Activated naive CD8-positive, alpha-beta T cell treated with anti-CD3 and anti-CD28 coated beads, Interleukin-2, amount 10 ng/mL, durations not matched to agents 7 days and 5 days (primary cell): ENCODE measurements around the gene ANKDD1B. TPM values are rescaled to one million over a fixed set of nuclear protein-coding genes. Genes with fewer than 3 reads are reported as not detected.
A peak's percentile ranks its signal among the peaks of the same experiment; 100 is the strongest.

Source experiments
- ATAC-seq: fragments of 150-1000 bp; cut with Tn5 transposase; one replicate; pipeline ENCODE4 v1.10.0; 2021; ENCODE audit warnings: low read depth, moderate library complexity
- POLR2A ChIA-PET: fragments of 350-600 bp; sonication (Branson Sonifier 250); formaldehyde crosslinking; loops from one replicate; lab custom pipeline; 2021; ENCODE audit warnings: antibody characterized with exemption; lab: Charles Lee
- DNase-seq: peaks from one replicate; pipeline ENCODE4 v3.0.0; 2021
- H3K27ac Mint-ChIP-seq: one replicate; pipeline ENCODE4 v1.8.0; 2022; ENCODE audit warnings: mild to moderate bottlenecking, mixed read lengths
- H3K27me3 Mint-ChIP-seq: one replicate; pipeline ENCODE4 v1.8.0; 2022; ENCODE audit warnings: mild to moderate bottlenecking, moderate library complexity, mixed read lengths
- H3K36me3 Mint-ChIP-seq: one replicate; pipeline ENCODE4 v1.8.0; 2021; ENCODE audit warnings: mild to moderate bottlenecking, mixed read lengths
- H3K4me1 Mint-ChIP-seq: one replicate; pipeline ENCODE4 v1.8.0; 2021; ENCODE audit warnings: mixed read lengths
- H3K4me3 Mint-ChIP-seq: one replicate; pipeline ENCODE4 v1.8.0; 2022; ENCODE audit warnings: mild to moderate bottlenecking, moderate library complexity, mixed read lengths
- H3K9me3 Mint-ChIP-seq: one replicate; pipeline ENCODE4 v1.8.0; 2021; ENCODE audit warnings: mixed read lengths
- total RNA-seq, 2 experiments: library from RNA; stranded (reverse); gene quantifications; one replicate each; pipeline ENCODE4 v1.2.3, GENCODE V29; 2021

The ANKDD1B gene
- total RNA-seq, 2 experiments from 2014 or later: 0.26 to 0.28 TPM

DNA sequence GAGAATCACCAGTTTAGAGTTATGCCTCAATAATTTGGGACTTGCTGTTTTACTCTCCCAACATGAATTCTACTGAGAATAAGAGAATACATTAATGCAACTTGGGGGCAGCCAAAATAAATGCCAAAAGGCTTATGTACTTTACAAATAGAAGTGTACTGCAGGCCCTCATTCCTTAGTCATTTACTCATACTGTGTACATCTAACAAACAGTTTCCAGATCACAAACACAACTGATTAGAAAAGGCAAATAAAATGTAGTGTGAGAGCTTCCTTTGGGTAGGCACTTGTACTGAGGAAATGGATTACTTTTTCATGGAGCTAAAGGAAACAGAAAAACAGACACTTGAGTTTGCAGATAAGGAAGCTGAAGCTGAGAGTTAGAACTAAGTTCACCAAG is 12.6 kb downstream of the ANKDD1B start:
- H3K4me3 Mint-ChIP-seq: no peak overlapping the region
- no peak overlapping the region for H3K27ac Mint-ChIP-seq
- peaks cover 2% of the 10 kb centered on the region for H3K9me3 Mint-ChIP-seq
- no peaks in the 10 kb centered on the region for H3K27me3 Mint-ChIP-seq
- no peak for DNase-seq
- H3K4me1 Mint-ChIP-seq: peaks cover 11% of the 10 kb centered on the region
- no peaks in the 10 kb centered on the region for H3K36me3 Mint-ChIP-seq
- ATAC-seq: no peak
- POLR2A ChIA-PET: no interaction called here

DNA sequence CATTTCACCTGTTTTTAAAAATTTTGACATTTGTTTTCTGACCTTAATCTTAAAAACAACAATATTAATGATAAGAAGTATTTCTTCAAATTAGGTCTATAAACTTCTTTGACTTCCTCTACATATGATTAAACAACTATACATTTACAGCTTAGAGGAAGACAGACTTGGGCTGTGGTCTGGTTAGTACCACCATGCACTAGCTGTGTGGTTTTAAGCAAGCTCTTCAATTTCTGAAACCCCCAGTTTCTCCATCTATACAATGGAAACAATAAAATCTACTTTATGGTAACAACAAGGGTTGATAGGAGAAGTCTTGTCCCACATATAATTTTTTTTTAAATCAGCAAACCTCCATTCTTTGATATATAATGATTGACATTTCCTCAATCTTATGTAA is 15.7 kb downstream of the ANKDD1B start:
- DNase-seq: no peak
- H3K4me1 Mint-ChIP-seq: peaks cover 11% of the 10 kb centered on the region
- peaks cover 2% of the 10 kb centered on the region for H3K9me3 Mint-ChIP-seq
- POLR2A ChIA-PET: no interaction called here
- ATAC-seq: peak; percentile 50
- H3K27ac Mint-ChIP-seq: no peak overlapping the region
- H3K36me3 Mint-ChIP-seq: no peaks in the 10 kb centered on the region
- H3K27me3 Mint-ChIP-seq: peaks cover 2% of the 10 kb centered on the region
- H3K4me3 Mint-ChIP-seq: no peak overlapping the region

DNA sequence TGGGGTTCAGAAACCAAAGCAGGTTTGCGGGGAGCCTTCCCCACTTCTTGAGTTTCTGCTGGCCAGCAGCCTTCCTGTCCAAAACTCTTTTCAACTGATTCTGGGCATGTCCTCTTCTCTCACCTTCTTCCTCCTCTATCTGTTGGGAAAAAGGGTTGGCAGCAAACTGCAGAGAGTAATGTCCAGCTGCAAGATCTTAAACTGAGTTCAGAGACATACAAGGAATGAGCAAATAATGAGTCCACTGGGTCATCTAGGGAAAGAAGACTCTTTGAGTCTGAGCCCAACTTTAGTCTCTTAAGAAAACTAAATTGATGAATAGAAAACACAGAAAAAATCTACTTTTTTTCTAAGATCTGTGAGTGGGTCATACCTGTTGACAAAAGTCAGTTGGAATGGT is 16.5 kb downstream of the ANKDD1B start:
- no peak for DNase-seq
- no peak overlapping the region for H3K27ac Mint-ChIP-seq
- H3K4me1 Mint-ChIP-seq: peaks cover 11% of the 10 kb centered on the region
- no peak for ATAC-seq
- POLR2A ChIA-PET: no interaction called here
- peaks cover 2% of the 10 kb centered on the region for H3K9me3 Mint-ChIP-seq
- no peaks in the 10 kb centered on the region for H3K36me3 Mint-ChIP-seq
- H3K4me3 Mint-ChIP-seq: no peak overlapping the region
- H3K27me3 Mint-ChIP-seq: peaks cover 2% of the 10 kb centered on the region

DNA sequence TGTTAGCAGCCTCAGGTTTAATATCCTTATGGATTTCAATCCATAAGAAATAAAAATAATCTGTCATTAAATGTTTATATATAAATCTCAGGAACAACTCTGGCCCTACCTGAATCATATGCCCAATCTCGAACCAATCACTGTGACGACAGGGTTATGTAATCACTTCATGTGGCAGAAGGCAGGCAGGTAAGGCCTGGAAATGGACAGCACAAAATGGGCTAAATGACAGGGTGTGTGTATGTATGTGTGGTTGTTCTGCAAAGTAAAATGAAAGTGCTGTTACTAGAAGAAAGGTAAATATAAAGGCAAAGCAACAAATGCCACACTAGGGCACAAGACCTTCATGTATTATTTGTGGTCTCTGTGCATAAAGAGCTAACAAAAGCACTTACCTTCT is 19.6 kb downstream of the ANKDD1B start:
- H3K4me3 Mint-ChIP-seq: no peak overlapping the region
- ATAC-seq: no peak
- no peak for DNase-seq
- peaks cover 11% of the 10 kb centered on the region for H3K4me1 Mint-ChIP-seq
- POLR2A ChIA-PET: no interaction called here
- H3K9me3 Mint-ChIP-seq: peaks cover 3% of the 10 kb centered on the region
- H3K36me3 Mint-ChIP-seq: no peaks in the 10 kb centered on the region
- peaks cover 2% of the 10 kb centered on the region for H3K27me3 Mint-ChIP-seq
- no peak overlapping the region for H3K27ac Mint-ChIP-seq

DNA sequence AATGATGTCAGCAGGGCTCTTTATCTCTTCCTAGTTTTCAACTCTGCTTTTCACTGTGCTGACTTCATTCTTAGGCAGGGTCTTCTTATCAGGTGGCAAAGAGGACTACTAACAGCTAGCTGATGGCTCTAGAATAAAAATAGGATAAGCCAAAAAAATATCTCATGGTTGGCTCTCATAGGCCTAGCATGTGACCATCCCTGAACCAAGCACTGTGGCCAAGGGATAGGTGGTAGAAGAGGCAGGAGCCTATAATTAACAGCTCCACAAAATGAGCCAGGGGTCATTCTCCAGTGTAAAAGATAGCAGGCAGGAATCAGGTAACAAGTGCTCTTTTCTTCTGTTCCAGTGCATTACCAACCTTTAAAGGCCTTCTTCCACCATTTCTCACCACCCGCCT is 21.1 kb downstream of the ANKDD1B start:
- ATAC-seq: no peak
- no peak for DNase-seq
- Mint-ChIP-seq H3K9me3 (peaks cover 3% of the 10 kb centered on the region), H3K4me1 (peaks cover 1% of the 10 kb centered on the region), H3K27ac (no peak overlapping the region), H3K4me3 (no peak overlapping the region), H3K27me3 (peaks cover 2% of the 10 kb centered on the region), H3K36me3 (no peaks in the 10 kb centered on the region)
- POLR2A ChIA-PET: no interaction called here

DNA sequence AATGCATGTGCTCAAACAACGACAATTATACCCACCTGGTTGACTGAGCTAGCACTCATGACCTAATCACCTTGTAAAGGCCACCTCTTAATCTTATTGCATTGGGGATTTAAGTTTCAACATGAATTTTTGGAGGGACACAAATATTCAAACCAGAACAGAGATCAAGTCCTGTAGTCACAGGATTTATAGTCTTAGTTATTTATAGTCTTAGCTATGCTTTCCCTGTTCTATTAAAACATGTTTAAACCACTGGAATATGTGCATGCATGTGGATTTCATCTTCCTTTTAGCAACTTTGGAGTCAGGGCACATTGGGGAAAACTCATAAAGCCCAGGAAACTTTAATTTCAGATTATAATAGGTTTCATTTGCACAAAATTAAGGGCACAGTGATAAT is 26.7 kb downstream of the ANKDD1B start:
- Mint-ChIP-seq H3K36me3 (peaks cover 2% of the 10 kb centered on the region), H3K4me1 (peaks cover 1% of the 10 kb centered on the region), H3K9me3 (peaks cover 4% of the 10 kb centered on the region), H3K27ac (no peak overlapping the region), H3K27me3 (no peaks in the 10 kb centered on the region), H3K4me3 (no peak overlapping the region)
- no peak for ATAC-seq
- POLR2A ChIA-PET: no interaction called here
- DNase-seq: no peak

DNA sequence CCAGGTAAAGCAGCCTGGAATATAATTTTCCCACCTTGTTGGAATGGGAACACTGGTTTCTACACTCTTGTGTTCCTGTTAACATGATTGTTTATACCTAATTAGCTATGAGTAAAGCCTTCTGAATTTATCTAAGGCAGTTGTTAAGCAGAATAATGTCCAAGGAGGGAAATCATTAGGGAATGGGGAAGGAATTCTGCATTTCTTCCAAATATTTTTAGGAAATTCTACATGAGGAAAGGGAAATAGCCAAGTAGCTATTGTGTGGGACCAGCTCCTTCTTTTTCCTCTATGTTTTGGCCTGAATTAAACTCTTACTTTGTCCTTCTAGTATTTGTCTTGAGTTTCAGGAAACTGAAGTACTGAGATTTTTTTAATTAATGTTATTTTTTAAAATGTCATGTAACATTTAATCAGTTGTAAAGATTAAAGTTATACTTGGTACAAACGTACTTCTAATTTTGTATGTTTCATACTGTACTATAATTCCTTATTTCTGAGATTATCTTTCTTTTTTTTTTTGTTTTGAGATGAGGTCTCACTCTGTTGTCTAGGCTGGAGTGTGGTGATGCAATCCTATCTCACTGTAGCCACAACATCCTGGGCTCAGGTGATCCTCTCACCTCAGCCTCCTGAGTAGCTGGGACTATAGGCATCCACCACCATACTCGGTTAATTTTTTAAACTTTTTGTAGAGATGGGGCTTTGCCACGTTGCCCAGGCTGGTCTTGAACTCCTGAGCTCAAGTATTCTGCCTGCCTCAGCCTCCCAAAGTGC is 28.5 kb downstream of the ANKDD1B start:
- Mint-ChIP-seq H3K4me3 (no peak overlapping the region), H3K27ac (no peak overlapping the region), H3K9me3 (peaks cover 3% of the 10 kb centered on the region), H3K4me1 (peaks cover 1% of the 10 kb centered on the region), H3K36me3 (peaks cover 2% of the 10 kb centered on the region), H3K27me3 (no peaks in the 10 kb centered on the region)
- POLR2A ChIA-PET: interaction anchor here (0.6 kb wide), 1 partner anchor 763 kb away, joined by 5 read pairs; no protein-coding TSS in a partner anchor
- ATAC-seq (no peak), DNase-seq (no peak)

DNA sequence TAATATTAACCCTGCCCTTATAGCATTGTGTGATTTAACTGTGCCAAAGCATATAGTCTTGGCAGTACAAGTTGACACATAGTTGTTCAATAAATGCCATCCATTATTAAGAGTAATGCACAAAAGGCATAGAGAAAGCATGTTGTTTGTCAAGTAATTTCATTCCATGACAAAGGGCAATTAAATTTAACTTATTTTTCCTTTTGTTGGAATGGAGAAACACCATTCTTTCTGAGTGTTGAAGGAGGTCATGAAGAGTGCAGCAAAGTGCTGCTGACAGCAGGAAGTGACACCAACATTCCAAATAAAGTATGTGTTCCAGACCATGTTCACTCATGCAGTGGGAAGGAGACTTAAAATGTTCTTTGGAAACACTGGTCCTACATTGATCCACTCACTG is 29.1 kb downstream of the ANKDD1B start:
- Mint-ChIP-seq H3K27me3 (no peaks in the 10 kb centered on the region), H3K36me3 (peaks cover 2% of the 10 kb centered on the region), H3K27ac (no peak overlapping the region), H3K4me1 (peaks cover 1% of the 10 kb centered on the region), H3K4me3 (no peak overlapping the region), H3K9me3 (peaks cover 3% of the 10 kb centered on the region)
- POLR2A ChIA-PET: interaction anchor here (0.6 kb wide), 1 partner anchor 762 kb away, joined by 5 read pairs; no protein-coding TSS in a partner anchor
- no peak for ATAC-seq
- DNase-seq: no peak

DNA sequence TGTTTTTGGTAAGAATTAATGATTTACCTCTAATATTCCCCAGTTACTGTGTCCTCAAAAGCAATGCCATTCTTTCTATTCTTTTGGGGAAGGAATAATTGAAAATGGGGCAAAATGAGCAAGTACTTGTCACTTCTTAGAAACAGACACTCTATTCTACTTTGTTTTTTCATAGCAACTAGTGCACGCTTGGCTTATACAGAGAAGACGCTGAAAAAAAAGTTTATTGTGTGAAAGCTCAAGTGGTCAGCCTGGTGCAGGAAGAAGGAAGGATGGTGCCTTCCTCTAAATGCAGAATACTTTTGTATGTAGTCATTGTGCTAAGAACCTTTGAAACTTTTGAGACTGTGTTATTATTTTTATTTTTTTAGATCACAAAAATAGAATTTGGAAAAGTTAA is 29.6 kb downstream of the ANKDD1B start:
- H3K36me3 Mint-ChIP-seq: peaks cover 2% of the 10 kb centered on the region
- H3K9me3 Mint-ChIP-seq: peaks cover 3% of the 10 kb centered on the region
- no peak for DNase-seq
- no peak overlapping the region for H3K27ac Mint-ChIP-seq
- H3K27me3 Mint-ChIP-seq: no peaks in the 10 kb centered on the region
- peaks cover 1% of the 10 kb centered on the region for H3K4me1 Mint-ChIP-seq
- POLR2A ChIA-PET: no interaction called here
- no peak for ATAC-seq
- no peak overlapping the region for H3K4me3 Mint-ChIP-seq

DNA sequence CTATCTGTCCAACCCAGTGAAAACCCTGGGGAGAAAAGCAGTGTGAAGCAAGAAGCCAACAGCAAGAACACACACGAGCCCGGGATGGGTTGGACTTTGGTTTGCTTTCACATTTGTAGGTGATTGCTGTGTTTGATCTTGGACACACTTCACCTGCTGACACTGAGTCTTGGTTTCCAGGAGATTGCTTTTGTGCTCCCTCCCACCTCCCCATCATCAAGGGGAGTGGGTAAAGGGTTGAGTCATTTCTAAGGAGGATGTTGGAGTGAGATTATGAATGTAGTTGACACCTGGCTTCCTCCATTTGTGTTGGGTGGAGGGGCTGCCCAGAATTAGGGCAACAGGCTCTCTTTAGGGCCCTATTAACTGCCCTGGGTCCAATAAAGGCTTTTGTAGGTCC is 37.5 kb downstream of the ANKDD1B start:
- DNase-seq (no peak), ATAC-seq (peak; percentile 22)
- POLR2A ChIA-PET: no interaction called here
- Mint-ChIP-seq H3K4me1 (peaks cover 8% of the 10 kb centered on the region), H3K9me3 (peaks cover 2% of the 10 kb centered on the region), H3K4me3 (no peak overlapping the region), H3K36me3 (no peaks in the 10 kb centered on the region), H3K27ac (no peak overlapping the region), H3K27me3 (no peaks in the 10 kb centered on the region)

DNA sequence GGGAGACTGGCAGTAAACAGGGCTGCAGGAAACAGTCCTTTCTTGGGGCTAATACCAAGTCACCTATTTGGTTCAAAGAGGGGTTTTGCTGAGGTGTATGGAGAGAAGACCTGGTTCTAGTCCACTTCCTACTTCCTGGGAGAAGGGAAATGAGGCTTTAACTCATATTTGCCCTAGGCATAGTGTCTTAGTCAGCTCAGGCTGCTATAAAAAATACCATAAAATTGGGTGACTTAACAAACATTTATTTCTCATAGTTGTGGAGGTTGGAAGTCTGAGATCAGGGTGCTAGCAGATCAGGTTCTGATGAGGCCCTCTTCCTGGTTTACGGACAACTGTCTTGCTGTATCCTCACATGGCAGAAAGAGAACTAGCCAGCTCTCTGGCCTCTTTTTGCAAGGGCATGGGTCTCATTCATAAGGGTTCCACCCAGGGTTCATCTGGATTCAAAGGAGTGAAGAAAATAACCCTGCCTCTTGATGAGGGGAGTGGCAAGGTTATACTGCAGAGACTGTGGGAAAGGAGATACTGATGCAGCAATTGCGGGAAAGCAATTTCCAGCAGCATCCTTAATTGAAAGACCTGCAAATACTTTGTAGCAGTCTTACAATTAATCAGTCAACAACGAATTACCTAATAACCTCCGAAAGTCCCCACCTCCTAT is 40.5 kb downstream of the ANKDD1B start:
- peaks cover 8% of the 10 kb centered on the region for H3K4me1 Mint-ChIP-seq
- ATAC-seq: no peak
- no peaks in the 10 kb centered on the region for H3K36me3 Mint-ChIP-seq
- POLR2A ChIA-PET: no interaction called here
- H3K4me3 Mint-ChIP-seq: no peak overlapping the region
- H3K9me3 Mint-ChIP-seq: peaks cover 2% of the 10 kb centered on the region
- H3K27ac Mint-ChIP-seq: no peak overlapping the region
- no peak for DNase-seq
- H3K27me3 Mint-ChIP-seq: peaks cover 7% of the 10 kb centered on the region

DNA sequence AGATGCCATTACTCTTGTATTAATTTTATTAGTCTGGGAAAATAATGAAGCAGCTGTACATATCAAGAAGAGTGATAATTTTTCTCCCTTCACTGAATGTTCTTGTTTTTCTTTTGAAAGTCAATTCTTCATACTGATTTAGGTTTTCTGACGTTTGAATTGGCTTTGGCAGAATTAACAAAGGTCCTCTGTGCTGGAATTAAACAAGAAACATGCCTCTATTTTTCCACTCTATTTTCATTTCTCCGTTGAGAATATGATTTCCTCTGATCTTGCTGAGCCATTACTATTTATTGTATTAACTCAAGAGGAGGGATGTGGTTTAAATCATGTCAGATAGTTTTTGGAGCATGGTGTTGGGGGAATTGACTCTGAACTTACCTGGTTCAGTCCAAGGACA is 42.3 kb downstream of the ANKDD1B start:
- DNase-seq (no peak), ATAC-seq (no peak)
- Mint-ChIP-seq H3K27ac (no peak overlapping the region), H3K4me1 (peaks cover 8% of the 10 kb centered on the region), H3K9me3 (no peaks in the 10 kb centered on the region), H3K4me3 (no peak overlapping the region), H3K36me3 (no peaks in the 10 kb centered on the region), H3K27me3 (peaks cover 10% of the 10 kb centered on the region)
- POLR2A ChIA-PET: no interaction called here

DNA sequence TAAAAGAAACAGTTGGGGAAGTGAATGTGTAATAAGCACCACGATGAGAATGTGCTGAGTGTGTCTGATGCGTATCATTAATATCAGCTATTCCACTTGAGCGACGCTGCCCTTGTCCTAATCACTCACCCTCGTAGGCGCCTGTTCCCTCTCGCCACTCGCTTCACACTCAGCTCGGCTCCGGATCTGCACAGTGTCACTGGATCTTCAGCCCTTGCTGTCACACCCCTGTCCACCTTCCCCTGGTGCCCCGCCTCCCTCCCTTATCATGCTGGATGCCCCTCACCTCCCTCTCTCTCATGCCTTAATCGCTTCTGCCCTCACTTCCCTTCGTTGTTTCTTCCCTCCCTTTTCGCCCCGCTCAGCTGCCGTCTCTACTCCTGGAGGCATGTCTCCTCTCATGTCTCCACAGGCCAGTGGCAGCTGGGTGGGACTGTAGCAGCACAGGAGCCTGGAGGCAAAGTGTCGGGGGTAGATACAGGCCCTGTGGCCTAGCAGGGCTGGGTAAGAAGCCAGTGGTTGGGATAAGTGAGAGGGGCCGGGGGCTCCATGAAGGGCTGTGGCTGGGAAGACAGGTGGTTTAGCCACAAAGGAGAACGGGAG is 43.5 kb downstream of the ANKDD1B start:
- Mint-ChIP-seq H3K36me3 (no peaks in the 10 kb centered on the region), H3K27me3 (peaks cover 10% of the 10 kb centered on the region), H3K9me3 (no peaks in the 10 kb centered on the region), H3K4me1 (peaks cover 10% of the 10 kb centered on the region), H3K27ac (no peak overlapping the region), H3K4me3 (no peak overlapping the region)
- DNase-seq (no peak), ATAC-seq (no peak)
- POLR2A ChIA-PET: no interaction called here
